PFSK-1 (cell line): ENCODE data around the gene BEGAIN.

Experiments
- FOXP2 ChIP-seq: optimal IDR thresholded peaks from 2 replicates; pipeline ENCODE3; 2011; ENCODE audit warnings: borderline replicate concordance, control low read depth, inconsistent platforms; ENCODE audit not compliant: insufficient read depth; ENCODE audit errors: extremely low read length, extremely low read depth
- POLR2AphosphoS5 ChIP-seq: IDR thresholded peaks from 2 replicates; pipeline ENCODE4 v1.6.1; 2012; ENCODE audit warnings: low read depth, mild to moderate bottlenecking, control low read depth, low read length, moderate library complexity

DNA sequence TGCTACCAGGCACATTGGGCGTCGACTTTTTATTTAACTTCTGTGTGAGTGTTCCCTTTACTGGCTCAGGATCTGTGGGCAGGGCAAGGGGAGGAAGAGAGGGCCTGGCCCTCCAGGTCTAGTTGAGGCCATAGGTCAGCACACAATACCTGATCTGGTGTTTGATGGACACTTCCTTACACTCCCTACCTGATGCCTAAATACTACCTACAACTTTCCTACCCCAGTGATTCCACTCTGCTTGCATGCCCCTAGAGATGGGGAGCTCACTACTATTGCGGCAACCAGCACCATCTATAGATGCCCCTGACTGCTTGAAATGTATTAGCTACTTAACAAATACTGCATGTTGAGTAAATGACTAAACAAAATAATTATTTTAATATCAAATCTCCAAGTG is 20.8 kb upstream of the BEGAIN start:
- TF ChIP-seq POLR2AphosphoS5 (no peak), FOXP2 (no peak)
